KOPT-K1 (cell line): ENCODE results near the gene UPK2.

Experiments used
- H3K27ac ChIP-seq: fragments of 200-600 bp; sonication (generic); 2 replicates; pipeline ENCODE4 v1.5.1; 2016; ENCODE audit warnings: antibody characterized with exemption, mild to moderate bottlenecking, low read depth, low read length; ENCODE audit not compliant: poor library complexity, severe bottlenecking
- H3K36me3 ChIP-seq: fragments of 200-600 bp; sonication (generic); 2 replicates; pipeline ENCODE4 v1.5.1; 2017; ENCODE audit warnings: antibody characterized with exemption, mild to moderate bottlenecking, low read length, moderate library complexity; ENCODE audit not compliant: insufficient read depth
- H3K9me3 ChIP-seq: fragments of 200-600 bp; sonication (generic); 2 replicates; pipeline ENCODE4 v1.5.1; 2017; ENCODE audit warnings: antibody characterized with exemption, low read length, mild to moderate bottlenecking; ENCODE audit not compliant: insufficient read depth, poor library complexity, severe bottlenecking

Gene UPK2

GRCh38 chr11:118914987-118915386 lies 41.1 kb upstream of the UPK2 start:
- Histone ChIP-seq H3K9me3 (no peaks in the 10 kb centered on the region), H3K27ac (peak overlapping the region; percentile 73), H3K36me3 (no peaks in the 10 kb centered on the region)

- H3K27ac ChIP-seq = peak overlapping the region; percentile 73
- no peaks in the 10 kb centered on the region for H3K9me3 ChIP-seq
- H3K36me3 ChIP-seq = no peaks in the 10 kb centered on the region
Observed at GRCh38 chr11:118915396-118915795, 40.7 kb upstream of the UPK2 start.

GRCh38 chr11:118915941-118916841 lies 39.9 kb upstream of the UPK2 start:
- peak overlapping the region; percentile 73 for H3K27ac ChIP-seq
- H3K9me3 ChIP-seq = no peaks in the 10 kb centered on the region
- no peaks in the 10 kb centered on the region for H3K36me3 ChIP-seq

GRCh38 chr11:118916842-118917388 lies 39.2 kb upstream of the UPK2 start:
- H3K27ac ChIP-seq = no peak overlapping the region
- no peaks in the 10 kb centered on the region for H3K9me3 ChIP-seq
- no peaks in the 10 kb centered on the region for H3K36me3 ChIP-seq

- peak overlapping the region; percentile 6 for H3K27ac ChIP-seq
- no peaks in the 10 kb centered on the region for H3K36me3 ChIP-seq
- no peaks in the 10 kb centered on the region for H3K9me3 ChIP-seq
Observed at GRCh38 chr11:118917481-118918127, 38.5 kb upstream of the UPK2 start.

- Histone ChIP-seq H3K36me3 (no peaks in the 10 kb centered on the region), H3K27ac (peak overlapping the region; percentile 6)
Observed at GRCh38 chr11:118918128-118918685, 37.9 kb upstream of the UPK2 start.

GRCh38 chr11:118918686-118919280 lies 37.3 kb upstream of the UPK2 start:
- no peaks in the 10 kb centered on the region for H3K36me3 ChIP-seq
- H3K27ac ChIP-seq = no peak overlapping the region
- H3K9me3 ChIP-seq = no peaks in the 10 kb centered on the region

More at GRCh38 chr11:118918128-118918685, 37.9 kb upstream of the UPK2 start:
- no peaks in the 10 kb centered on the region for H3K9me3 ChIP-seq

- no peaks in the 10 kb centered on the region for H3K36me3 ChIP-seq
- no peak overlapping the region for H3K27ac ChIP-seq
- no peaks in the 10 kb centered on the region for H3K9me3 ChIP-seq
Observed at GRCh38 chr11:118921121-118921928, 34.8 kb upstream of the UPK2 start.

- Histone ChIP-seq H3K36me3 (no peaks in the 10 kb centered on the region), H3K27ac (no peak overlapping the region), H3K9me3 (no peaks in the 10 kb centered on the region)
Observed at GRCh38 chr11:118921929-118922744, 34.0 kb upstream of the UPK2 start.

- Histone ChIP-seq H3K36me3 (no peaks in the 10 kb centered on the region), H3K27ac (no peak overlapping the region), H3K9me3 (no peaks in the 10 kb centered on the region)
Observed at GRCh38 chr11:118922745-118923627, 33.1 kb upstream of the UPK2 start.

- Histone ChIP-seq H3K27ac (no peak overlapping the region), H3K36me3 (no peaks in the 10 kb centered on the region), H3K9me3 (no peaks in the 10 kb centered on the region)
Observed at GRCh38 chr11:118923721-118924587, 32.1 kb upstream of the UPK2 start.
